OCI-LY1 (cell line): ENCODE measurements around the gene TOP1.

Experiments
- CTCF ChIP-seq: fragments of 200-600 bp; sonication (generic), shearing (Covaris generic); IDR thresholded peaks from 2 replicates; pipeline ENCODE4 v1.5.1; 2017; ENCODE audit warnings: mild to moderate bottlenecking, antibody characterized with exemption, low read length, moderate library complexity, mixed read lengths
- EZH2 ChIP-seq: fragments of 200-600 bp; sonication (generic), shearing (Covaris generic); IDR thresholded peaks from 2 replicates; pipeline ENCODE4 v1.8.0; 2017; ENCODE audit warnings: borderline replicate concordance, mixed run types, mild to moderate bottlenecking, antibody characterized with exemption, low read length, moderate library complexity, mixed read lengths

DNA sequence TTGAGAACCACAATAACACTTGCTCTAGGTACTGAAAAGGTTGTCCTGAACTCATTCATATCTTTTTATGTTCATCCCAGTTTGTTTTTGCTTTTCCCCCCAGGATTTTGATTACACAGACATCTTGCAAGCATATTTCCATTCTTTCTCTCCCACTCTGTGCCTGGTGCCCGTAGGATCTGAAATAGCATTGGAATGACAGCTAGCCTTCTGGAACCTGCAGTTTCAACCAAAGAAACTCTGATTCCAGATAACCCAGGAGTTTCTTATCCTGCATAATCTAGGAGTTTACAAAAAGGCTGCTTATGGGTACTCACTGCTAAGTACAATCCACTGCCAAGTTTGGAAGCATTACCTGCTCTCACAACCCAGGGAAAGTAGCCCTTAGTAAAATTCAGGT, 79.9 kb downstream of the TOP1 start:
- no peak for TF ChIP-seq CTCF
- no peak for TF ChIP-seq EZH2
